GM21360 (cell line): ENCODE results near the gene PAPSS1.
"Not testable (repeated sequence)": the region's sequence is repeated elsewhere in the genome, so short reads cannot be mapped to it uniquely, and the experiment has no call there.

Source experiments
- ATAC-seq: cut with Tn5 transposase; IDR thresholded peaks from one replicate; pipeline ENCODE4 v1.9.1; 2021; ENCODE audit warnings: mild to moderate bottlenecking, moderate library complexity; ENCODE audit not compliant: unreplicated experiment

Gene PAPSS1

DNA sequence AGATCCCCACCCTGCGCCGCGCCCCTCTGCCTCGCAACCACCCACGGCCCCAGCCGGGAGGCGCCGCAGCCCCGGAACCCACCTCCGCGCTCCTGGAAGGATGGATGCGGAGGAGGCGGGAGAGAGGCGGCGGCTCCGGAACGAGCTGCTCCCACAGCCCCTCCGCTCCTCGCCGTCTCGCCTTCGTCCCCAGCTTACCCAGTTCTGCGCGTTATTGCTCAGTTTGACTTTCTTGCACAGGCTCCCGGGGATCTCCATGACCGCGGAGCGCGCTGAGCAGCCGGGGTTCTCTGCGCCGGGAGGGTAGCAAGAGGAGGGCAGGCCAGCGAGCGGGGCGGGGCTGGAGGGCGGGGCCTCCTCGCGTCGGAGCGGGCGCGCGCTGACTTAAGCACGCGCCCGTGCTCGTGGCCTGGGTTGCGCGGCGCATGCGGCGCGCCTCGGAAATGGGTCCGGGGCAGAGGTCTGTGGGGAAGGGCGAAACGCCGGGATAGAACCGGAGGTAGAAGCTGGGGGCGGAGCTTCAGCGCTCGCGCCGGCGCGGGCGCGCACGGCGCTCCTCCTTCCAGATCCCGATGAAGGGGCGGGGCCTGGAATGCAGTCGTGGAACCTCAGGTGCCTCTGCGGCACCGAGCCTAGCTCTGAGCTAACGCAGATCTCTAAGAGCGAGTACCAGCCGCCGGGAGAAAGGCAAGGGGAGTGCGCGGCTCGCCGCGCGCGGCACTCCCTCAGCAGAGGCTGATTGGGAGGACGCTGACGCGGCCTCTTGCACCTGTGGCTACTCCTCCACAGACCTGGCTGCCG lies at the start of gene PAPSS1:
Gene PAPSS1, minus strand, starts transcription at position 313 of the 801 bp plus-strand sequence. Its CDS starts 55 bp downstream, at position 258.
- ATAC-seq = peak; percentile 84

GRCh38 chr4:107760281-107760947 lies 40.4 kb upstream of the PAPSS1 start:
- no peak for ATAC-seq

- ATAC-seq = no peak
Observed at GRCh38 chr4:107757864-107758476, 37.9 kb upstream of the PAPSS1 start.

DNA sequence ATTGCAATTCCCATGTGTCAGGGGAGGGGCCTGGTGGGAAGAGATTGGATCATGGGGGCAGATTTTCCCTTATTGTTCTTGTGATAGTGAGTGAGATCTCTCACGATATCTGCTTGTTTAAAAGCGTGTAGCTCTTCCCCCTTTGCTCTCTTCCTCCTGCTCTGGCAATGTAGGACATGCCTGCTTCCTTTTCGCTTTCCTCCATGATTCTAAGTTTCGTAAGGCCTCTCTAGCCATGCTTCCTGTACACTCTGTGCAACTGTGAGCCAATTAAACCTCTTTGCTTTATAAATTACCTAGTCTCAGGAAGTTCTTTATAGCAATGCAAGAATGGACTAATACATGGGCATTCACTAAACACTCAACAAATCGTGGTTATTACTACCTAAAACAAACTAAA lies 37.2 kb upstream of the PAPSS1 start:
- ATAC-seq = no peak

GRCh38 chr4:107755841-107756356 lies 35.9 kb upstream of the PAPSS1 start:
- no peak for ATAC-seq

GRCh38 chr4:107751670-107752069 lies 31.6 kb upstream of the PAPSS1 start:
- ATAC-seq = no peak

DNA sequence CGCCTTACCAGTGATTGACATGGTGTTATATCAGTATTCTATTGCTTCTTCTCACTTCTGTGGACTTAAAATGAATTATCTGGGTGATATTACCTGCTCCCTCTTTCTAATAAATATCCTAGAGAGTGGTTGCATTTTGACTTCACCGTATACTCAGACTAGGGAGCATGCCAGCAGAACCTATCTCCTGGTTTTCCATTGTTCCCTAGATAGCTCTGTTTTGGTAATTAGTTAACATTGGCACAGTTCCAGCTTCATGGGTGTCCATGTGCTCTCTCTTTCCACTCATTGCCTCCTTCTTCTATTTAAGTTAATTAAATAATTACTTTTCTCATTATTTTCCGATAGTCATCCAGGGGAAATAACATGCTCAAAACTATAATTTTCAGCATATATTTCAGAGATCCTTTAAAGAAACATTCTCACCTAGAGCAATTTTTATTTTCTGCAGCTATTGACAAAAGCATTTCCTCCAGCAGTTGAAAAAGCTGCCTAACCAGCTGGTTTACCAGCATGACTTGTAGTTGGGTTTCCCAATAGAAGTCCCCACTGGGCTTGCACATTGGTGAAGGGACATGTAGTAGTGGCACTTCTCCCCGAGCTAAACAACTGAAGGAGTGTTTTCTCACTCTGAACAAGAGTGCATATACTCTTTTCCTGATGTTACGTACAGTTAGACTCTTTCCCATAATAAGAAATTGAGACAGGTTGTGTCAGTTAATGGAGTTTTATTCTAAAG lies 27.9 kb upstream of the PAPSS1 start:
- no peak for ATAC-seq

DNA sequence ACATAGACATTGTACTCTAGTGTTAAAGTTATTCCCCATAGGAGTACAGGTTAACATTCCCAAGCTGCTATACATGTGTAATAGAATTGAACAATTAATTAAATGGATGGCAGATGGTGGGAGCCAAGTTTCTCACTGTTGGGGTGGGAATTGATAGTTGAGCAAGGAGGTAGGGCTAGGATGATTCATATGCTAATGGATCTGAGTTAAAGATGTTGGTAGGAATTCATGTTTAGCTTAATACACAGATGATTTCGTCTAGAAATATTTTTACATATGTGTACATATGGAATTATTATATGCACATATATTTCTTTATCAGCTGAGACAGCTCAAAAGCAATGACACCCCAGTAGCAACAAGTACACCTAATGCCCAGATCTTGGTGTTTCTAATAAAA lies 26.1 kb upstream of the PAPSS1 start:
- no peak for ATAC-seq

DNA sequence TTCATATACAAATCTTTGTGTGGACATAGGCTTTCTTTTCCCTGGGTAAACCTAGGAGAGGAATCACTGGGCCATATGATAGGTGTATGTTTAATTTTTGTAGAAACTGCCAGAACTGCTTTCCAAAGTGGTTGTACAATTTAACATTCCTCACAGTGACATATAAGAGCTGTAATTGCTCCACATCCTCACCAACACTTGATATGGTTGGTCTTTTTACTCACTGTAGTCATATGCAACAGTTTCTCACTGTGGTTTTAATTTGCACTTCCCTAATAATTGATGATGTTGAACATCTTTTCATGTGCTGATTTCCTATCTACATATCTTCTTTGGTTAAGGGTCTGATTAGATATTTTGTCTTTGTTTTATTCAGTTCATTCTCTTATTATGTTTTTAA lies 24.5 kb upstream of the PAPSS1 start:
- ATAC-seq = no peak

DNA sequence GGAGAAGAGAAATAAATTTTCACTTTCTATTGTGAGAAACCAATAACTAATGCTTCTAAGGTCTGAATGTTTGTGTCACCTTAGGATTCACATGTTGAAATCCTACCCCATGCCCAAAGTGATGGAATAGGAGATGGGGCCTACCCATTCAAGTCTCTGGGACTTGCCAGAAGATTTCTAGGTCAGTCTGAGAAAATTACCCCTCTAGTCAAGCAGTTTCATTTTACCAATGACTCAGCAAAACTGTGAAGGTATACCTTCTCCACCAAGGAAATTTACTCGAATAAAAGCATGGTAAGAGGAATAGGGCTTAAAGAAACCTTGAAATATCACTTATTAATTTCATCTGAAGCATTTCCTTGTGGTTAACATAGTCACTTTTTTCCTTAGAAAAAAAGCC lies 23.5 kb upstream of the PAPSS1 start:
- ATAC-seq = peak; percentile 56

DNA sequence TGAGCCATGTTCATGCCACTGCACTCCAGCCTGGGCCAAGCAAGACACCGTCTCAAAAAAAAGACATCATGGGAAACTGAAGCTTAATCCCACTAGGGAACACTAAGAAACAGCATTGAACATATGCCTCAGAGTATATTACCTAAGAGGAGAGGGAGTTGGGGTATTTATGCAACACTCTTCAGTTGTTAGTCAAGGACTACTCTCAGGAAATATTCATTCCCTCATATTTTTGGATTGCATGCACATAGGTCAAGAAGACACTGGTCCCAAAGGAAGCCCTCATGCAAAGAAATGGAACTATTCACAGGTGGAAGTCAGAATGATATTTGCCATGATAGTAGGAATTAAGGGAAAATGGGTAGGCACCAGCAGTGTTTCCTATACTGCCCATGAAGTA lies 22.8 kb upstream of the PAPSS1 start:
- ATAC-seq = no peak

GRCh38 chr4:107742196-107742595 lies 22.2 kb upstream of the PAPSS1 start:
- no peak for ATAC-seq

DNA sequence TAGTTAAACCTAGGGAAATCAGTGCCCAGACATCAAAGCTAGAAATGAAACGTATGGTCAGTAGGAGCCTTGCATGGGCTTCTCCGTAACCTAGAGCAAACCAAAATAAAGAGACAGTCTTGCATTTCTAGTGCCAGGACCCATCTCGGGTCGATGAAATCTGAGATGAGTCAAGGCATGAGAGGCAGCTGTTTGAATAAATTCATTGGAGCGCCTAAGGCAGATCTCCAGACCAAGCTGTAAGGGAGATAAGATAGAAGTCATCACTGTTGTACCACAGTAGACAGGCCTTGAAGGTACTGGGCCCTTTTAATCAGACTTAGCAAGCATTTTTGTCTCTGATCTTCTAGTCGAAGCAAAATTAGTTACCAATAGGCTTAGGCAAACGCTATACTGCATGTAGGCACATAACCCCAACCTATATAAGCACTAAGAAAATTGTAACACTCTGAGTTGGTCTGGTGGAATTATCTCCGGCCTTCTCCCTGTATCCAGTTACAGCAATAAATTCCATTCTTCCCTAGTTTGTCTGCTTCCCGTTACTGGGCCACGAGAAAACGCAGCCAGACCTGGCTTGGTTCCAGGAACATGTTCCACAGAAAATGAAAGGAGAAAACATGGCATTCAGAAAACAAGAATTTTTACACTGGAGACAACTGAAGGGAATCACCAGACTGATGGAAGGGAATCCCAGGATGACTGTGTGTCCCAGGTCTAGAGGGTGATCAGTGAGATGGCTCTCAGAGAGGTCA lies 21.1 kb upstream of the PAPSS1 start:
- ATAC-seq = no peak

DNA sequence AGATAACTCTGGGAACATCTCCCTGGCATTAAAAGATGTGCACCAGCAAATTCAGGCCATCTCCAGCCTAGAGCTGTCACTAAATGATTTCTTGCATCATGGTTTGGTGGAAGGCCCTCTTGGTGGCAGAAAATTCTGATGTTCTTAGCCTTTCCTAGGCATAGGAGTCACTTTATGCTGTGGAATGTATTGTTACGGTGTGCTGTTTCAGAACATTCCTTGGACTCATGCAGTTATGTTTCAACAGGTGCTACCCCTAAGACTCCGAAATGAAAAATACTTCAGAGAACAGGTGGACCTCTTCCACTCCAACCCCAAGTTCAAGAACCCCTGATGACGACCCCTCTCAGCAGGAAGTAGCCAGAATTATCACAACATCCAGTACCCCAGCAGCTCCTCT lies 20.3 kb upstream of the PAPSS1 start:
- ATAC-seq = no peak

GRCh38 chr4:107737450-107737849 lies 17.4 kb upstream of the PAPSS1 start:
- ATAC-seq = no peak

- ATAC-seq = peak; percentile 62
Observed at GRCh38 chr4:107736924-107737448, 17.0 kb upstream of the PAPSS1 start.

DNA sequence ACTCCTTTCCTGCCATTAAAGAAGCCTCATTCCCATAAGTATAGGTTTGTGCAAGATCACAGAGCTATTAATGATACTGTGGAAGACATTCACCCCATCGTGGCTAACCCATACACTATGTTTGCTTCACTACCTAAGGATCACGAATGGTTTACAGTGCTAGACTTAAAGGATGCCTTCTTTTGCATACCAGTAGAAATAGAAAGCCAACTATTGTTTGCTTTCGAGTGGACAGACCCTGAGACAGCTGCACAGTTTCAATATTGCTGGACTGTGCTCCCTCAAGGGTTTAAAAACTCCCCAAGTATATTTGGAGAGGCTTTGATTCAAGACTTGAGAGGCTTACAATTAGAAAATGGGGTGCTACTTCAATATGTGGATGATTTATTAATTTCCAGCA lies 16.0 kb upstream of the PAPSS1 start:
- ATAC-seq = peak; percentile 61

DNA sequence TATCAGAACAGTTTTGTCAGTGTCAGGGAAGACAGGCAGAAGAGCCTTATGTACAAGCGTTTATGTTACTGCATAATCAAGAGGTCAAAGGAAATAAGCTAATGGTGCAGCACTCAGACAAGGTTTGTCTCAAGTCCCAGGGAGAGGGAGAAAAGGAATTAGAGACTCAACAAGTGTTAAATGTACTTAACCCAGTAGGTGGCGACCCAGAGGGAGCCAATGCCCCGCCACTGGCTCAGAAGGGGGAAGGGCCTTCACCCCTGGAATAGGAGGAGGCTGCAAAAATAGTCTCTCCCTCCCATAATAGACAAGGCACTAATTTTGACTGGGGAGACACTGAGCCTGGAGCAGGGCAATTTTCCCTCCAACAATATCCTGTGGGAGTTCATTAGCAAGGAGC lies 14.1 kb upstream of the PAPSS1 start:
- ATAC-seq = peak; percentile 39

DNA sequence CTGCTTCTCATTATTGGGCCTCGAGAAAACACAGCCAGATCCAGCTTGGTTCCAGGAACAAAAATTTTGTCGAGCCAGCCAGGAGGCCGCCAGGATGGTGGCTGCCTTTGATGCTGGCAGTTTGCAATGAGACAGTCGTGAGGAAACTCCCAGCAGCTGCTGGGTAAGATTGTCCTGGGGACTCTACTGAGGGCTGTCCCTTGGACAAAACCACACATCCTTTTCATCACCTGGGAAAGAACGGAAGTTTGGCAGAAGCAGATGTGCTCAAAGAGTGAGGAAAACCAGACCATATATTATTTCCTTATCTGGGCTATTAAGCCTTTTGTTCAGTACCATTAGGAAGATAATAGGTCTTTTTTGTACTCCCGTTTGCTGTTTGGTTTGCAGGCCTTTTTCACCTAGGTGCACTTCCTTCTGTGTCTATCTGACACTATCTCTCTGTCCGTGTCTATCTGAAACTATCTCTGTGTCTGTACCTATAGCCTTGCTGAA lies 13.4 kb upstream of the PAPSS1 start:
- ATAC-seq = no peak

DNA sequence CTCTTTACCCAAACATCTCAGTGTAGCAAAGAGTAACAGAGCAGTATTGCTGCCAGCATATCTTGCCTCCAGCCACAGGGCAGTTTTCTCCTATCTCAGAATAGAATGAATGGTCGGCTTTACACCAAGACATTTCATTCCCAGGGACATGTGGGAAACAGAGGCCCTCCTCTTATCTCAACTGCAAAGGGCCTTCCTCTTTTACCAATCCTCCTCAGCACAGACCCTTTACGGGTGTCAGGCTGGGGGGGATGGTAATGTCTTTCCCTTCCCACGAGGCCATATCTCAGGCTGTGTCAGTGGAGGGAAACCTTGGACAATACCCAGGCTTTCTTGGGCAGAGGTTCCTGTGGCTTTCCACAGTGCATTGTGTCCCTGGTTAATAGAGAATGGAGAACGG lies 9.0 kb upstream of the PAPSS1 start:
- ATAC-seq = not testable (repeated sequence)
